OCI-LY3 (cell line): ENCODE results near the gene PRSS23.

Experiments
- H2AFZ ChIP-seq: fragments of 200-600, 300-600 bp; shearing (Covaris generic); 2 replicates; pipeline ENCODE4 v1.6.0; 2014; ENCODE audit warnings: antibody characterized with exemption, low read depth, low read length
- H3K27ac ChIP-seq: fragments of 200-600, 300-600 bp; sonication (generic); 2 replicates; pipeline ENCODE4 v1.5.1; 2014; ENCODE audit warnings: mild to moderate bottlenecking, low read length, moderate library complexity, mixed read lengths
- H3K27me3 ChIP-seq: fragments of 200-600, 300-600 bp; sonication (generic); 2 replicates; pipeline ENCODE4 v1.6.1; 2014; ENCODE audit warnings: low read depth, low read length, mixed read lengths
- H3K36me3 ChIP-seq: fragments of 200-600, 300-600 bp; sonication (generic); replicated peaks from 2 replicates; pipeline ENCODE3; 2014; ENCODE audit warnings: low read depth, low read length, mixed read lengths
- H3K4me1 ChIP-seq: fragments of 300-600, 200-600 bp; sonication (generic); 2 replicates; pipeline ENCODE4 v1.6.1; 2014; ENCODE audit warnings: low read length, mixed read lengths
- H3K4me2 ChIP-seq: fragments of 200-600, 300-600 bp; sonication (generic); 2 replicates; pipeline ENCODE4 v1.6.1; 2014; ENCODE audit warnings: low read length, mixed read lengths
- H3K4me3 ChIP-seq: fragments of 300-600, 200-600 bp; sonication (generic); 2 replicates; pipeline ENCODE4 v1.5.1; 2014; ENCODE audit warnings: antibody characterized with exemption, mild to moderate bottlenecking, low read length, moderate library complexity
- H3K79me2 ChIP-seq: fragments of 300-600, 200-600 bp; shearing (Covaris generic); 2 replicates; pipeline ENCODE4 v1.6.1; 2014; ENCODE audit warnings: mild to moderate bottlenecking, low read length, mixed read lengths
- H3K9ac ChIP-seq: fragments of 300-600, 200-600 bp; shearing (Covaris generic); 2 replicates; pipeline ENCODE4 v1.6.0; 2014; ENCODE audit warnings: mild to moderate bottlenecking, low read length, moderate library complexity
- H3K9me3 ChIP-seq: fragments of 200-600, 300-600 bp; shearing (Covaris generic); 2 replicates; pipeline ENCODE4 v1.6.1; 2014; ENCODE audit warnings: low read length, mixed read lengths; ENCODE audit not compliant: insufficient read depth
- H4K20me1 ChIP-seq: fragments of 200-600, 300-600 bp; sonication (generic); 2 replicates; pipeline ENCODE4 v1.6.1; 2016; ENCODE audit warnings: low read length, mixed read lengths; ENCODE audit not compliant: insufficient read depth
- CTCF ChIP-seq: fragments of 200-600, 300-600 bp; sonication (generic); IDR thresholded peaks from 2 replicates; pipeline ENCODE4 v1.5.1; 2014; ENCODE audit warnings: antibody characterized with exemption, low read length, low read depth
- EZH2phosphoT487 ChIP-seq: fragments of 200-600 bp; shearing (Covaris generic); IDR thresholded peaks from 2 replicates; pipeline ENCODE4 v1.6.1; 2018; ENCODE audit warnings: antibody characterized with exemption, mixed run types, low read depth

Gene PRSS23

DNA sequence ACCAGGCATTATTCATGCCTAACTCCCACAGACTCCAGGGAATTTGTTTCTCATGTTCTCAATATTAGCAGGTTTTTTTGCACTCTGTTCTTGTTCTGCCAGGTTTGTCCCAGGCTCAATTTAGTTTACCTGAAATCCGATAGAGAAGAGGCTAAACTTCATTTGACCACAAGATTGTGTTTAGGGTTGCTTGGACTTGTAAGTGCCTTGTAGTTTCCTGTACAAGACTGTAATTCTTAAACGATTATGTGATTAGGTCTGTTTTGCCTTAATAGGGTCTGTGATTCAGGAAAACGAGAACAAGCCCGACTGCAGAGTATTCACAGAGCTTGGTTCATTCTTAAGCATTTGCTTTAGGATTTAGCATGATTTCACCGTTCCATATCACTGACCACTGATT, 1.8 kb downstream of the PRSS23 start:
- H3K36me3 ChIP-seq, result no peaks in the 10 kb centered on the region

DNA sequence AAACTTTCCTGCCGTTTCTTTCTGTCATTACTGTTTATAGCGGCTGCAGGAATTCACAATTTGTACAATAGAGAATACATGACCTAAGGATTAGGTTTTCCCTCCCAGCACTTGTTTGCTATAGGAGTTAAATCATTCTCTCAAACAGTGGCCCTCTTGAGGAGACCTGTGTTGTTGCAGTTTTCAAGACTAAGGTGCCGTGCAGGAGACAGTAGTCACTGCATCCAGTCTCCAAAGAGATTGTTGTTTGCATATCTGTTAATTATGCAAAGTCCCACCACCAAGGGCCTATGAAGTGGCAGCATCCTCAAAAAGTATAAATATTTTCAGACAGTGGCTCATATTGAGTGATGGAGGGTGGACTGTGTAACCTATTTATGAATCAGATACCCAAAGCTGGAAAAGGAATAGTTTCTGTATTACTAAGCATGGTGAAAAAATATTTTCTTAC, 2.3 kb downstream of the PRSS23 start:
- no peak overlapping the region for H3K4me2 ChIP-seq
- H3K9ac ChIP-seq, result no peak overlapping the region
- peaks cover 13% of the 10 kb centered on the region for H3K4me1 ChIP-seq
- H2AFZ ChIP-seq, result no peak overlapping the region
- H3K27me3 ChIP-seq, result peaks cover 31% of the 10 kb centered on the region
- H3K4me3 ChIP-seq, result no peak overlapping the region
- H3K79me2 ChIP-seq, result no peaks in the 10 kb centered on the region
- no peak overlapping the region for H3K27ac ChIP-seq
- TF ChIP-seq EZH2phosphoT487, result no peak
- TF ChIP-seq CTCF, result peak; percentile 45
- no peaks in the 10 kb centered on the region for H4K20me1 ChIP-seq
- H3K36me3 ChIP-seq, result no peaks in the 10 kb centered on the region
- H3K9me3 ChIP-seq, result no peaks in the 10 kb centered on the region

More for the DNA sequence above, 1.8 kb downstream of the PRSS23 start:
- Histone ChIP-seq H3K27ac (no peak overlapping the region), H3K9me3 (no peaks in the 10 kb centered on the region), H3K4me3 (no peak overlapping the region), H3K27me3 (peaks cover 31% of the 10 kb centered on the region), H3K4me2 (no peak overlapping the region), H3K9ac (no peak overlapping the region), H2AFZ (no peak overlapping the region), H4K20me1 (no peaks in the 10 kb centered on the region), H3K4me1 (peaks cover 13% of the 10 kb centered on the region), H3K79me2 (no peaks in the 10 kb centered on the region)
- TF ChIP-seq EZH2phosphoT487 (no peak), CTCF (no peak)

GRCh38 chr11:86803136-86804045, 3.0 kb downstream of the PRSS23 start:
- H3K27ac ChIP-seq, result no peak overlapping the region
- H3K79me2 ChIP-seq, result no peaks in the 10 kb centered on the region
- peaks cover 13% of the 10 kb centered on the region for H3K4me1 ChIP-seq

More at GRCh38 chr11:86803136-86804045, 3.0 kb downstream of the PRSS23 start:
- H3K27me3 ChIP-seq, result peaks cover 31% of the 10 kb centered on the region
- no peak overlapping the region for H3K4me2 ChIP-seq
- no peak overlapping the region for H3K9ac ChIP-seq
- no peaks in the 10 kb centered on the region for H4K20me1 ChIP-seq
- no peak overlapping the region for H3K4me3 ChIP-seq
- no peaks in the 10 kb centered on the region for H3K36me3 ChIP-seq
- no peaks in the 10 kb centered on the region for H3K9me3 ChIP-seq
- no peak for TF ChIP-seq EZH2phosphoT487
- TF ChIP-seq CTCF, result no peak
- no peak overlapping the region for H2AFZ ChIP-seq
